K562 (cell line): ENCODE measurements around the gene HPDL. TPM values are rescaled to one million over a fixed set of nuclear protein-coding genes. Genes with fewer than 3 reads are reported as not detected.

Experiments used
- CC2D1A ChIP-seq: fragments of 450-650 bp; IDR thresholded peaks from 2 replicates; pipeline ENCODE4 v1.6.1; 2017; ENCODE audit warnings: mild to moderate bottlenecking
- CHD2 ChIP-seq: IDR thresholded peaks from 2 replicates; pipeline ENCODE4 v1.6.1; 2011; ENCODE audit warnings: low read depth, low read length
- FIP1L1 ChIP-seq: fragments of 200-400 bp; formaldehyde crosslinking; IDR thresholded peaks from 2 replicates; pipeline ENCODE4 v1.6.1; 2018; ENCODE audit warnings: mild to moderate bottlenecking, low read depth, low read length; ENCODE audit not compliant: poor library complexity, severe bottlenecking
- NKRF ChIP-seq: fragments of 450-650 bp; IDR thresholded peaks from 2 replicates; pipeline ENCODE4 v1.6.1; 2016; ENCODE audit warnings: borderline replicate concordance
- WHSC1 ChIP-seq: IDR thresholded peaks from one replicate; pipeline ENCODE4 v1.6.1; 2012; ENCODE audit warnings: low read length, control low read depth, inconsistent platforms
- ZNF449 ChIP-seq: fragments of 250-450 bp; sonication (Bioruptor Pico); IDR thresholded peaks from 2 replicates; pipeline ENCODE4 v1.8.0; 2022; ENCODE audit warnings: moderate library complexity, mild to moderate bottlenecking, inconsistent platforms
- polyA plus RNA-seq, 8 experiments: library from polyadenylated mRNA; depleted of rRNA in 4 of 8; stranded (reverse) in 5 of 8; unstranded in 3 of 8; fragments of >200 nt; fragmentation: Nextera tagmentation in 2 of 8; fragmentation: Illumina TruSeq in 1 of 8; extraction: Ambion mirVana in 2 of 8; extraction: Trizol in 1 of 8; gene quantifications; 2 replicates each; pipeline versions ENCODE4 v1.2.1 to v1.2.3, GENCODE V29; 2011 to 2014; ENCODE audit warnings: inconsistent platforms in 1 of 8, missing spikeins in 1 of 8
- total RNA-seq, 7 experiments: library from RNA; depleted of rRNA in 6 of 7; stranded (reverse); fragments of >200 nt in 6 of 7; fragmentation: Illumina TruSeq in 2 of 7; extraction: Trizol in 2 of 7; gene quantifications; 2 replicates each; pipeline versions ENCODE4 v1.2.1 to v1.2.3, GENCODE V29; 2011 to 2021; ENCODE audit warnings: low replicate concordance in 1 of 7
- TF ChIP-seq, protein P1 (sequence below): fragments of 450-650 bp; IDR thresholded peaks from 2 replicates; pipeline ENCODE4 v1.6.1; 2016; ENCODE audit warnings: antibody characterized with exemption
- TF ChIP-seq, protein P2 (sequence below): sonication (generic); formaldehyde crosslinking; IDR thresholded peaks from 2 replicates; pipeline ENCODE4 v1.8.1; 2022; ENCODE audit warnings: missing genetic modification reagents
- TF ChIP-seq, protein P3 (sequence below), 2 experiments: fragments of 450-650 bp in 1 of 2; sonication (generic) in 1 of 2; formaldehyde crosslinking in 1 of 2; IDR thresholded peaks; 2 replicates each; pipeline versions ENCODE4 v1.7.1 to v1.9.0; 2016 to 2022; ENCODE audit warnings: inconsistent platforms in 1 of 2, mild to moderate bottlenecking in 1 of 2, missing genetic modification reagents in 1 of 2

HPDL gene
- total and polyA plus RNA-seq, 9 of the 15 experiments (the other 6 are each of a cell fraction or from before 2014, with no cell fraction given): not detected

- TF ChIP-seq, protein P1, sequence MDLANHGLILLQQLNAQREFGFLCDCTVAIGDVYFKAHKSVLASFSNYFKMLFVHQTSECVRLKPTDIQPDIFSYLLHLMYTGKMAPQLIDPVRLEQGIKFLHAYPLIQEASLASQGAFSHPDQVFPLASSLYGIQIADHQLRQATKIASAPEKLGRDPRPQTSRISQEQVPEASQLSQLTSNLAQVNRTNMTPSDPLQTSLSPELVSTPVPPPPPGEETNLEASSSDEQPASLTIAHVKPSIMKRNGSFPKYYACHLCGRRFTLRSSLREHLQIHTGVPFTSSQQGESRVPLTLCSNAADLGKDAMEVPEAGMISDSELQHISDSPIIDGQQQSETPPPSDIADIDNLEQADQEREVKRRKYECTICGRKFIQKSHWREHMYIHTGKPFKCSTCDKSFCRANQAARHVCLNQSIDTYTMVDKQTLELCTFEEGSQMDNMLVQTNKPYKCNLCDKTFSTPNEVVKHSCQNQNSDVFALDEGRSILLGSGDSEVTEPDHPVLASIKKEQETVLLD: peak; percentile 65
- TF ChIP-seq WHSC1 (no peak), NKRF (peak; percentile 90), FIP1L1 (peak; percentile 60), CC2D1A (peak; percentile 88), CHD2 (no peak), ZNF449 (CRISPR knock-in tag) (no peak)
- TF ChIP-seq, protein P2, sequence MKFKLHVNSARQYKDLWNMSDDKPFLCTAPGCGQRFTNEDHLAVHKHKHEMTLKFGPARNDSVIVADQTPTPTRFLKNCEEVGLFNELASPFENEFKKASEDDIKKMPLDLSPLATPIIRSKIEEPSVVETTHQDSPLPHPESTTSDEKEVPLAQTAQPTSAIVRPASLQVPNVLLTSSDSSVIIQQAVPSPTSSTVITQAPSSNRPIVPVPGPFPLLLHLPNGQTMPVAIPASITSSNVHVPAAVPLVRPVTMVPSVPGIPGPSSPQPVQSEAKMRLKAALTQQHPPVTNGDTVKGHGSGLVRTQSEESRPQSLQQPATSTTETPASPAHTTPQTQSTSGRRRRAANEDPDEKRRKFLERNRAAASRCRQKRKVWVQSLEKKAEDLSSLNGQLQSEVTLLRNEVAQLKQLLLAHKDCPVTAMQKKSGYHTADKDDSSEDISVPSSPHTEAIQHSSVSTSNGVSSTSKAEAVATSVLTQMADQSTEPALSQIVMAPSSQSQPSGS: no peak
- TF ChIP-seq, protein P3, sequence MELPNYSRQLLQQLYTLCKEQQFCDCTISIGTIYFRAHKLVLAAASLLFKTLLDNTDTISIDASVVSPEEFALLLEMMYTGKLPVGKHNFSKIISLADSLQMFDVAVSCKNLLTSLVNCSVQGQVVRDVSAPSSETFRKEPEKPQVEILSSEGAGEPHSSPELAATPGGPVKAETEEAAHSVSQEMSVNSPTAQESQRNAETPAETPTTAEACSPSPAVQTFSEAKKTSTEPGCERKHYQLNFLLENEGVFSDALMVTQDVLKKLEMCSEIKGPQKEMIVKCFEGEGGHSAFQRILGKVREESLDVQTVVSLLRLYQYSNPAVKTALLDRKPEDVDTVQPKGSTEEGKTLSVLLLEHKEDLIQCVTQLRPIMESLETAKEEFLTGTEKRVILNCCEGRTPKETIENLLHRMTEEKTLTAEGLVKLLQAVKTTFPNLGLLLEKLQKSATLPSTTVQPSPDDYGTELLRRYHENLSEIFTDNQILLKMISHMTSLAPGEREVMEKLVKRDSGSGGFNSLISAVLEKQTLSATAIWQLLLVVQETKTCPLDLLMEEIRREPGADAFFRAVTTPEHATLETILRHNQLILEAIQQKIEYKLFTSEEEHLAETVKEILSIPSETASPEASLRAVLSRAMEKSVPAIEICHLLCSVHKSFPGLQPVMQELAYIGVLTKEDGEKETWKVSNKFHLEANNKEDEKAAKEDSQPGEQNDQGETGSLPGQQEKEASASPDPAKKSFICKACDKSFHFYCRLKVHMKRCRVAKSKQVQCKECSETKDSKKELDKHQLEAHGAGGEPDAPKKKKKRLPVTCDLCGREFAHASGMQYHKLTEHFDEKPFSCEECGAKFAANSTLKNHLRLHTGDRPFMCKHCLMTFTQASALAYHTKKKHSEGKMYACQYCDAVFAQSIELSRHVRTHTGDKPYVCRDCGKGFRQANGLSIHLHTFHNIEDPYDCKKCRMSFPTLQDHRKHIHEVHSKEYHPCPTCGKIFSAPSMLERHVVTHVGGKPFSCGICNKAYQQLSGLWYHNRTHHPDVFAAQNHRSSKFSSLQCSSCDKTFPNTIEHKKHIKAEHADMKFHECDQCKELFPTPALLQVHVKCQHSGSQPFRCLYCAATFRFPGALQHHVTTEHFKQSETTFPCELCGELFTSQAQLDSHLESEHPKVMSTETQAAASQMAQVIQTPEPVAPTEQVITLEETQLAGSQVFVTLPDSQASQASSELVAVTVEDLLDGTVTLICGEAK (IDR thresholded peaks at IDR 0.05): peak; percentile 84
- TF ChIP-seq, protein P3 (CRISPR knock-in tag; IDR thresholded peaks at IDR 0.05): no peak
Observed at GRCh38 chr1:45303520-45304310, 23.0 kb upstream of the HPDL start (continued).
